Cortex of kidney (tissue), 1 donor: Measurements from ENCODE around the gene SLC22A4.

ENCODE experiments used
- DNase-seq: peaks from one replicate; lab custom pipeline; 2025; lab: John Stamatoyannopoulos, UW

The SLC22A4 gene

DNA sequence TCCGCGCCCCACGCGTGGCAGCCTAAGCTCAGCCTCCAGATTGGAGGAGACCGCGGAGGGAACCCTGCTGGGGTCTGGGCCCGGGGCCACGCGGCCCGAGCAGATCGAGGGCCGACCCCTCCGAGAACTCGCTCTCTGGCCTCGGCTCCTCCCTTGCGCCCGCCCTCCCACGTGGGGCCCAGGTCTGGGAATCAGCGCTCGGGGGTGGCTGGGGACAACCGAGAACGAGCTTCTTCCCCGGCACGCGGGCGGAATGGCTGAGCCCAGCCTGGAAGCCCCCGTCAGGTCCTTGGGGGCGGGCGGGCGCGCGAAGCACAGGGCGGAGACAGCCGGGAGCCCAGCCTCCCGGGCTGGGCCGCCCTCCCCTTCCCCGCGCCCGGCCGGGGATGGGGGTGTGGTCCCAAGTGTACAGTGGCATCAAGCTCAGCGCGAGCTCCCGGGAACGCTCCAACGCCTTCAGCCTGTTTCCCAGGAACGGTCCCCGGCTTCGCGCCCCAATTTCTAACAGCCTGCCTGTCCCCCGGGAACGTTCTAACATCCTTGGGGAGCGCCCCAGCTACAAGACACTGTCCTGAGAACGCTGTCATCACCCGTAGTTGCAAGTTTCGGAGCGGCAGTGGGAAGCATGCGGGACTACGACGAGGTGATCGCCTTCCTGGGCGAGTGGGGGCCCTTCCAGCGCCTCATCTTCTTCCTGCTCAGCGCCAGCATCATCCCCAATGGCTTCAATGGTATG is at the start of gene SLC22A4:
Gene SLC22A4, plus strand, starts transcription at position 403 of the 736 bp plus-strand sequence. Its CDS starts 223 bp downstream, at position 626.
- DNase-seq = peak; percentile 74

DNA sequence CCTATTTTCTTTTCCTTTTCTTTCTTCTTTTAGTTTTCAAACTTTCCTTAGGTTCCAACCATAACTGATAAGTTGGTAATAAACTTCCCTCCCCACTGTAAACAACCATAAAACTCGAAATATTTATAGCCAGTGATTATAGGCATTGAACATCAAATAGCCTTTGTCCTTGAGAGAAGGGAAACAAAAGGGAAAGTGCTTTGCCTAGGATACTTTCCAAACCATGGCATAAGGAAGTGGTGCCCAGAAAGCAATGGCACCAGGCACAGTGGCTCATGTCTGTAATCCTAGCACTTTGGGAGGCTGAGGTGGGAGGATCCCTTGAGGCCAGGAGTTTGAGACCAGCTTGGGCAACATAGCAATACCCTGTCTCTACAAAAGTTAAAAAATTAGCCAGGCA is 48.6 kb upstream of the SLC22A4 start:
- no peak for DNase-seq

DNA sequence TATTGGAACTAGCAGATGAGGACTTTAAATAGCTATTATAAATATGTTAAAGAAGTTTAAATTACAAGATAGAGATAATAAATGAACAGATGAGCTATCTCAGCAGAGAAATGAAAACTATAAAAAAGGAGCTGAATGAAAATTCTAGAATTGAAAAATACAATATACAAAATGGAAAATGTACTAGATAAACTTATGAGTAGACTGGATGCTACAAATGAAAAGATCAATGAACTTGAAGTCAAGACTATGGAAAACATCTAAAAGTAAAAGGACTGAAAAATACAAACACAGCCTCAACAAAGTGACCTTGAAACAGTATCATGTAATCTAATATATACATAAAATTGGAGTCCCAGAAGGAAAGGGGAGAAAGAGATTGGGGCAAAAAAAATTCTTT is 47.4 kb upstream of the SLC22A4 start:
- DNase-seq = no peak

- no peak for DNase-seq
Measured at GRCh38 chr5:132250547-132250946, 43.6 kb upstream of the SLC22A4 start.

GRCh38 chr5:132251220-132251725 is 42.9 kb upstream of the SLC22A4 start:
- no peak for DNase-seq

DNA sequence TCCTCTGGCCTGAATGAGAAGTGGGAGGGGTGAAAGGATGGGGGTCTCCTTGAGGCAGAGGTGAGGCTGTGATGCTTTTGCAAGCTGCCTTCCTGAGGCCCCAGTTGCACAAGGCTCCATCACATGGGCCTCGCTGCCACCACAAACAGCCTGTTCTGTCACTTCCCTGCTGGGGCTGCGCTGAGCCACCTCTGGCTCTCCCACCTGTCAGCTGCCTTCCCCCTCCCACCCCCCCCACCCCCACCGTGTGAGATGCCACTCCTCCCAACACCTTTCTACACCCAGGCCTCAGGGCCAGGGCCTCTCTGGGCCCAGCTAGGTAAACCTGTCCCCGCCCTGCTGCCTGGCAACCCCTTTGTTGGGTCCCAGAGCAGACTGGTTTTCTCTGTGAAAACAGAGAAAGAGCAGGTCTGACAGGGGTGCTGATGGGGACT is 41.2 kb upstream of the SLC22A4 start:
- DNase-seq = no peak

DNA sequence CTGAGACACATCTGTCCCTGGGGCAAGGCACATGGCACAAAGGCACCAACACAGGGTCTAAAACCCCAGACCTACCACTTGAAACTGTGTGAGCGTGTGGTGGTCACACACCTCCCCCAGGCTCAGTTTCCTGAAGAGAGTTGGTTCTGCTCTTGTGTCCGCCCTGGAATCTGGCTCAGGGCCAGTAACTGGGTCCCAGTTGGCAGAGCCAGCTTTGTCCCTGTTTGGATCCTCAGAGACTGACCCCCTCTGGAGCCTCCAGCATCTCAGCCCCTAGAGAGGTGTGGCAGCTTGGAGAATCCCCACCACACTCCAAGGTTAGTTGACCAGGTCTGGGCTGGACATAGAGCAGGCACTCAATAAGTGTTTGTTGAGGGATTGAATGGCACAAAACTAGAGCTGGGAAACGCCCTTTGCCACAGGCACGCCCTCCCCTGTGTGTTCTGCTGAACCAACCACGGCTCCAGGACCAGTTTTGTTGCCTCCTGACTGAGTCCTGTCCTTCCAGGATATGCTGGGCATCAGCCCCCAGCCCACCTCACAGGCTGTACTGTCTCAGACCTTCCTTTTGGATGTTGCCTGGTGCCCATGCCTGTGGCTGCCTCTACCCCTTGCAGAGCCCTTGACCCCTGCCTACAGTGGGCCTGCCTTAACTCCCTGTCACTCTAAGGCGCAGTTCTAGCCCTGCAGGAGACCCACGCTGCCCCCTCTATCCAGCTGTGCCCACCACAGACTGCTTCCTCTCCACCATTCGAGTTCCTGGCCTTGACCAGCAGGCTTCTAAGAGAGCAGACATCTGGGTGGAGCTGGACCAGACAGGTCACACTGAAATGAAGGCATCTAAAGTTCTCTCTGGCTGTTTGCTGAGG is 40.5 kb upstream of the SLC22A4 start:
- no peak for DNase-seq

DNA sequence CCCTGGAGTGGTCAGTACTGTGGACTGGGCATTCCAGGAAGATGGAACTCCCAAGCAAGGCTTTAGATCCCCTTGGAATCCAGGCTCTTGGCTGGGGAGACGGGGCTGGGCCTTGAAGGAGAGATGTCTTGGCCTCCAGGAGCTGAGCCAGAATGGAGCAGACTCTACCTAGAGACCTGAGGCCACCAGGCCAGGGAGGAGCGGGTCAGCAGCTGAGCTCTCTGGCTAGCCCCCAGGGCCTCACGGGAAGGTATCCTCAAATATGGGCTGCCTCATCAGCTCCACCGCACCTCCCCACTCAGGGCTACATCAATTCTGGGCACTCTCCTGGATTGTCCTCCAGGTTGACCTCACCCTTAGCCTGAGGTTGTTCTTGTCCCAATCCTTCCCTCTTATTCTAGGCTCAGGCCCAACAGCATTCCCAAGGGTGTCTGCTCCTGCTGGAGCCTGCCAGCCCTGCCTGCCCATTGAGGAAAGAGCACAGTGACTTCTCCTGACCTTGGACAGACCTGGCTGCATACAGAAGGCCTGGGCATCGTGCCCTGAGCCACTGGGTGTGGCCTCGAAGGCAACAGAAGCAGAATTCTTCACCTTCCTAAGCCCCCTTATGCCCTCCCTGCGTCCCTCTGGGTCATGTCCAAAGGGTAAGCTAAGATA is 39.7 kb upstream of the SLC22A4 start:
- no peak for DNase-seq

DNA sequence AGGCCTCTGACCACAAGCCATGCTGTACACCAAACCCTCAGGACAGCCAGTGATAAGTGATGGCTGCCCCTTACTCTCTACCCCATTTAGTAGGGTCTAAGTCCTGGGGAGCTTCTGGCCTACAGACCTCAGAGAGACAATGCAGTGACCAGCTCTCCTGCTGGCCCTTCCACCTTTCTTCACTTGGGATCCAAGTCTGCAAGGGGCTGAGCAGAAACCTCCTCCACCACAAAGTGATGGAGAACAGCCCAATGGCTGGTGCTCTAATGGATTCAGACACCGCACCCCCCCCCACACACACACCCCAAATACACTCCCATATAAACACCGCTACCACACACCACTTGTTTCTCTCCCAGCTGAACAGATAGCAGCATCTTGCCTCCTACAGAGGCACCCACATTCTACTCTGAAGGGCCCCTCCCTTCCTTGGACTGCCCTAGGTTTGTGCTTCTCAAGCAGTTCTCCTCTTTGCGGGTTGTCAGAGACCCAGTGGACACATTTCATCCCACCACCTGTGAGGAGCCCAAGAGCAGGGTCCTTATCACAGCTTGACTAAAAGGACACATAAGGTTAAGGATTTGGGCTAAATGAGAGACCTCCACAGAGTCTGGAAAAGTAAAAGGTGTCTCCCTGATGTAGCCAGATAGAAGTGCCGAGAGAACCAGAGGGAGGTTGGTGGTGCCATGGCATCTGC is 38.0 kb upstream of the SLC22A4 start:
- no peak for DNase-seq

DNA sequence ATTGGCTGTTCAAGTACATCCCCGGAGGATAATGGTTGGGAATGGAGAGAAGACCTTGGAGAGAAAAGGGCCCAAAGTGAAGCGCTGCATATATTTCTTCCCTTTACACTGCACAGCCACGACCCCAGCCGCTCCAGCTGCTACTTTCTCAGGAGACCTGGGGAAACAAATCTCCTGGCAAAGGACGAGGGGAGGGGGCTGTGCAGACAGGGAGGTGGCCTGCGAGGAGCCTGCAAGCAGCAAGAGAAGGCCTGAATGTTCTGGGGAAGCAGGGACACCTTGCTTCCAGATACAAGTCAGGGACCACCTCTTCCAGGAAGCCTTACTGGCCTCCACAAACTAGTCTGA is 37.4 kb upstream of the SLC22A4 start:
- DNase-seq = no peak

- no peak for DNase-seq
Measured at GRCh38 chr5:132257131-132258101, 36.8 kb upstream of the SLC22A4 start, which contains the start of gene PDLIM4. Gene PDLIM4, plus strand, starts transcription at chr5:132257696. Its CDS starts 39 bp downstream, at chr5:132257735.

DNA sequence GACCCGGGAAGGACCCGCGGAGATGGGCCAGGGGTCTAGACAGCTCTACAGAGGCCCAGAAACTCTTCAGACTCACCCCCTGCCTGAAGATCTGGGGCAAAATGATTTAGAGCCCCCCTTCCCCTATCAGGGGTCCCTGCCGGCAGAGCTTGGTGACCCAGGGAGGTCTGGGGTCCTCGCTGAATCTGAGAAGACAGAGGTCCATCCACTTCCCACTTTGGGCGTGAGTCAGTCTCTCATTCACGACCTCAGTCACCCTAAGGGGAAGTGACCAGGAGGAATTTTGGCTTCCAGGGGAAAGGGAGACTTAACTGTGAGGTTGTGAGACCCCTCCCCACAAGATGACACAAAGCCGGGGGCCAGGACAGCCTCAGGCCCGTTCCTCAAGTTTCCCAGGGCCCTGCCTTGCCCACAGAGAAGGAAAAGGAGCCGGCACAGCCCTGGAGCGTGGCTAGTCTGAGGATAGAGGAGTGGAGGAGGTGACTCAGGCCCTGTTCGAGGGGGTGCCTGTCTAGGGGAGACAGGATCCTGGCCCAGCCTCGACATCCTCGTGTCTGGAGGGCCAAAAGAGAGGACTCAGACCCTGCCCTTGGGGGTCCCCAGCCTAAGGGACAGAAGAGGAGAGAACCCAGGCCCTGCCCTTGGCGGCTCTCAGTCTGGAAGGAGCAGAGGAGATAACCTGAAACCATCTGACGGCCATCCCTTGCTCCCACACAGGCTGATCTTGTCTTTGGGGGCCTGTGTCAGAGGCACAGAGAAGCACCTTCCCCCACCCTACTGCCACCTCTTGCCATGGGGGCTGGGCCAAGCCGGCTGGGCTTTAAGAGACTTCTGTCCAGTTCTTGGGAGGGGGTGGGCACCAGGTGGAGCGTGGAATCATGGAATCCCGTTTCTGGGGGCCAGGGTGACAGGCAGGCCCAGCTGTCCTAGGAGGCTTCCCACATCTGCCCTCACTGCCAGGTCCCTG is 35.8 kb upstream of the SLC22A4 start:
- no peak for DNase-seq

DNA sequence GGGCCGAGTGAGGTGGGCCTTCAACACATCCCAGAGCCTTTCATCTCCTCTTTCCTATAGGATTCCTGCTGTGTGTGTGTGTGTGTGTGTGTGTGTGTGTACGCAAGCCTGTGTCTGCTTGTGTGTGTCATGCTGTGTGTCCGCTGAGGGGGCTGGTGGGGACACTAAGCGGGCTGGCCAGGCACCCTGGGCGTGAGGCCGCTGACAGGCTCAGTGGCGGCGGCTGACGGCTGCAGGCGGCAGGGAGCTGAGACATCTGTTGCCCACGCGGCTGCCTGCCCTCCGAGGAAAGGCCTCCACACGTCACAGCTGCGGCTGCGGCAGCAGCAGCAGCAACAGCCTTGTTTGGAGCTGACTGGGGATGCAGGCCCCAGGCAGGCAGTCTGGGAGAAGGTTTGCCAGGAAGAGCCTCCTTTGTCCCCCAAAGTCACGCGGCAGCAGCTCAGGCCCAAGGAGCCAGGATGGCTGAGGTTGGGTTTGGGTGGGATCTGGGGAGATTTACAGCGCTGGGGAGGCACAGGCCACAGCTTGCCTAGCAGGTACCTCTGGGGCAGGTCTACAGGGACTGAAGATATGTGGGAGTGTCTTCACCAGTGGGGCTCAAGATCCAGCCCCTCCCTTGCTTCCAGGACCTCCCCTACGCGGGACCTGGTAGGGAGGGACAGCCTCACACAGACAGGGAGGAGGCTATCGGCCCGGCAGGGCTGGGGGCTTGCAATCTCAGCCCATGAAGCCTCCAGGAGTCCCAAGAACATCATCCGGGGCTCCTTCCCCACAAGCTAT is 34.9 kb upstream of the SLC22A4 start:
- DNase-seq = no peak

DNA sequence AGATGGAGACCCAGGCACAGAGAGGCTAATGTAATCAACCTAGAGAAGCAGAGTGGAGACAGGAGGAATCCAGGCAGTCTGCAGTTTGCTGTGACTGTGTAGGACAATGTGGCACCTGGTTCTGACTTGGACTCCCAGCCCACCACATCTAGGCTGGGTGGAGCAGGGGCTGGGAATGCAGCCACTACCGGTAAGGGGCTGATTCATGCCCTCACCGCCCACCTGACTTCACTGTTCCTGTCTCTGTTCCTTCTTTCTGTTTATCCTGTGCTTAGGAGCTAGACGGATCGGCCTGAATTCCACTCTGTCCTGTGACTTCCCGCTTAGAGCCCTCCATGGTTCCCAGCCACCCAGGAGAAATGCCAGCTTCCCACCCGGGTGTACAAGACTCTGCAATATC is 34.1 kb upstream of the SLC22A4 start:
- DNase-seq = no peak

DNA sequence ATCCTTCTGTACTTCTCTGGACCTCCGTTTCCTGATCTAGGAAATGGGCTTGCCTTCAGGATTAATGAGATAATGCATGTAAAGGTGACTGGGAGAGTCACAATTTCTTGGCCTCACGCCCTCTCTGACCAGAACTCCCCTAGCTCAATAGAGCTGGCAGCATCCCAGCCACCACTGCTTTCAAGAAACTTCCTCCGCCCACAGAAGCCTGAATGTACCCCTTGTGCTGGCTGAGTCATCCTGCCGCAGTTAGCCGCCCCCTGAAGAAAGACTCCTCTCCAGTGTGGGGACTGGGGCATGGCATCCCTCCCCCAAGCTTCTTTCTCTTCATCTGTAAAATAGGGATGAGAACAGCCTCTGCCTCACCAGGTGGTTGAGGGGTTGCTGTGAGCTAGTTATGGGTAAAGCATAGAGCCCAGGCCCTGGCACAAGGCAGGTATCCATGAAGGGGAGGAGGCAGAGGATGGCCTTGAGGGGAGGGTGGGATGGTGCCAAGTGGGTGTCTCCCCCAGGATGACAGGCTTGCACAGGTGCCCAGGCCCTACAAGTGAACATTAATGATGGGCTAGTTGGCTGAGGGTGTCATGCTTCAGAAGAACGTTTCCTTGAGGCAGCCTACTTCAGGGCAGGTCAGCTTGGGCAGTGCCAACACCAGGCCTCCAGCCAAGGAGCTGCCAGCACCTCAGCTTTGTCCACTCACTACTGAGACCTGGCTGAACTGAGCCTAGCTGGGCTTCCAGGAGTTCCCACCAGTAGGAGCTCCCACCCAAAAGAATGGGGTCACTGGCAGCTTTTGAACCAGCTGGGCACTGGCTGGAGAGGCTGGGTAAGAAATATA is 33.3 kb upstream of the SLC22A4 start:
- DNase-seq = no peak

- DNase-seq = no peak
Measured at GRCh38 chr5:132261881-132262845, 32.0 kb upstream of the SLC22A4 start.
